ENCODE data around the gene LCTL.

Gene LCTL

GRCh38 chr15:66558271-66558670 is 7.5 kb downstream of the LCTL start:
- no peak for TF ChIP-seq CTCF (IDR thresholded peaks at IDR 0.05; ENCODE audit: low read depth, low read length)
- no peak for TF ChIP-seq EZH2phosphoT487 (IDR thresholded peaks at IDR 0.05; ENCODE audit: low read depth)
- no peak overlapping the region for H3K4me3 ChIP-seq (ENCODE audit: low read length)
- H3K4me2 ChIP-seq (ENCODE audit: low read length) = no peak overlapping the region
- H3K79me2 ChIP-seq (ENCODE audit: low read length) = no peaks in the 10 kb centered on the region
- H3K4me1 ChIP-seq (ENCODE audit: low read length) = no peaks in the 10 kb centered on the region
- no peaks in the 10 kb centered on the region for H4K20me1 ChIP-seq (ENCODE audit: insufficient read depth, low read length)
- H2AFZ ChIP-seq (ENCODE audit: low read depth, low read length) = no peak overlapping the region
- H3K27me3 ChIP-seq (ENCODE audit: low read depth, low read length) = no peaks in the 10 kb centered on the region
- H3K36me3 ChIP-seq (replicated peaks; ENCODE audit: low read depth, low read length) = no peaks in the 10 kb centered on the region
- H3K9me3 ChIP-seq (ENCODE audit: insufficient read depth, low read length) = no peaks in the 10 kb centered on the region
- H3K27ac ChIP-seq (ENCODE audit: low read length) = no peak overlapping the region
- H3K9ac ChIP-seq (ENCODE audit: low read length) = no peak overlapping the region

GRCh38 chr15:66555685-66556084 is 10.1 kb downstream of the LCTL start:
- Histone ChIP-seq H3K79me2 (ENCODE audit: low read length) (no peaks in the 10 kb centered on the region), H3K4me3 (ENCODE audit: low read length) (no peak overlapping the region), H3K9ac (ENCODE audit: low read length) (no peak overlapping the region), H3K4me1 (ENCODE audit: low read length) (no peaks in the 10 kb centered on the region), H3K36me3 (replicated peaks; ENCODE audit: low read depth, low read length) (peaks cover 5% of the 10 kb centered on the region), H3K27ac (ENCODE audit: low read length) (no peak overlapping the region), H3K27me3 (ENCODE audit: low read depth, low read length) (no peaks in the 10 kb centered on the region), H3K4me2 (ENCODE audit: low read length) (no peak overlapping the region), H2AFZ (ENCODE audit: low read depth, low read length) (no peak overlapping the region), H4K20me1 (ENCODE audit: insufficient read depth, low read length) (no peaks in the 10 kb centered on the region), H3K9me3 (ENCODE audit: insufficient read depth, low read length) (no peaks in the 10 kb centered on the region)
- TF ChIP-seq CTCF (IDR thresholded peaks at IDR 0.05; ENCODE audit: low read depth, low read length) = no peak
- no peak for TF ChIP-seq EZH2phosphoT487 (IDR thresholded peaks at IDR 0.05; ENCODE audit: low read depth)

GRCh38 chr15:66545255-66545654 is 20.5 kb downstream of the LCTL start:
- Histone ChIP-seq H4K20me1 (ENCODE audit: insufficient read depth, low read length) (no peaks in the 10 kb centered on the region), H3K9me3 (ENCODE audit: insufficient read depth, low read length) (no peaks in the 10 kb centered on the region), H3K9ac (ENCODE audit: low read length) (no peak overlapping the region), H3K4me1 (ENCODE audit: low read length) (no peaks in the 10 kb centered on the region), H3K36me3 (replicated peaks; ENCODE audit: low read depth, low read length) (peaks cover 8% of the 10 kb centered on the region), H3K27me3 (ENCODE audit: low read depth, low read length) (no peaks in the 10 kb centered on the region), H3K27ac (ENCODE audit: low read length) (no peak overlapping the region), H2AFZ (ENCODE audit: low read depth, low read length) (no peak overlapping the region), H3K4me2 (ENCODE audit: low read length) (no peak overlapping the region), H3K79me2 (ENCODE audit: low read length) (no peaks in the 10 kb centered on the region), H3K4me3 (ENCODE audit: low read length) (no peak overlapping the region)
- no peak for TF ChIP-seq EZH2phosphoT487 (IDR thresholded peaks at IDR 0.05; ENCODE audit: low read depth)
- TF ChIP-seq CTCF (IDR thresholded peaks at IDR 0.05; ENCODE audit: low read depth, low read length) = no peak

GRCh38 chr15:66542896-66543295 is 22.9 kb downstream of the LCTL start:
- no peak overlapping the region for H3K4me2 ChIP-seq (ENCODE audit: low read length)
- peaks cover 14% of the 10 kb centered on the region for H3K36me3 ChIP-seq (replicated peaks; ENCODE audit: low read depth, low read length)
- H3K27ac ChIP-seq (ENCODE audit: low read length) = no peak overlapping the region
- H3K9me3 ChIP-seq (ENCODE audit: insufficient read depth, low read length) = no peaks in the 10 kb centered on the region
- no peaks in the 10 kb centered on the region for H3K79me2 ChIP-seq (ENCODE audit: low read length)
- no peaks in the 10 kb centered on the region for H3K27me3 ChIP-seq (ENCODE audit: low read depth, low read length)
- no peaks in the 10 kb centered on the region for H3K4me1 ChIP-seq (ENCODE audit: low read length)
- no peaks in the 10 kb centered on the region for H4K20me1 ChIP-seq (ENCODE audit: insufficient read depth, low read length)
- no peak overlapping the region for H2AFZ ChIP-seq (ENCODE audit: low read depth, low read length)
- no peak for TF ChIP-seq CTCF (IDR thresholded peaks at IDR 0.05; ENCODE audit: low read depth, low read length)
- TF ChIP-seq EZH2phosphoT487 (IDR thresholded peaks at IDR 0.05; ENCODE audit: low read depth) = no peak
- no peak overlapping the region for H3K4me3 ChIP-seq (ENCODE audit: low read length)
- H3K9ac ChIP-seq (ENCODE audit: low read length) = no peak overlapping the region
